ENCODE data around the gene GGT6.

DNA sequence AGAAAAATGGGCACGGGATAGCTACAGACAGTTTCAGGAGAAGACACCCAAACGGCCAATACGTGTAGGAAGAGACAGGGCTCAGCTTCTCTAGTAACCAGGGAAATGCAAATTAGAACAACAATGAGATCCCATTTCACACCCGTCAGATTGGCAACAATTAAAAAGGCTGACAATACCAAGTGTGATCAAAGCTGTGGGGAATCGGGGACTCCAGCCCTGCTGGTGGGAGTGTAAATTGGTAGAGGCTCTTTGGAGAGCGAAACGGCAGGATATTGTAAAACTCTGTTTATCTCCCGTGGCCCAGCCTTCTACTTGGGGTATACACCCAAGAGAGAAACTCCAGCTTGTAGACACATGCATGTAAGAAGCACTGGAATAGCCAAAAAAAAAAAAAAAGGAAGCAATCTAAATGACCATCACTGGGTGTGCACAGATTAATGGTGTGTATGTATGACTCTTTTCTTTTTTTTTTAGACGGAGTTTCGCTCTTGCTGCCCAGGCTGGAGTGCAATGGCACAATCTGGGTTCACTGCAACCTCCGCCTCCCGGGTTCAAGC is 32.7 kb downstream of the GGT6 start:
- TF ChIP-seq, protein P1, sequence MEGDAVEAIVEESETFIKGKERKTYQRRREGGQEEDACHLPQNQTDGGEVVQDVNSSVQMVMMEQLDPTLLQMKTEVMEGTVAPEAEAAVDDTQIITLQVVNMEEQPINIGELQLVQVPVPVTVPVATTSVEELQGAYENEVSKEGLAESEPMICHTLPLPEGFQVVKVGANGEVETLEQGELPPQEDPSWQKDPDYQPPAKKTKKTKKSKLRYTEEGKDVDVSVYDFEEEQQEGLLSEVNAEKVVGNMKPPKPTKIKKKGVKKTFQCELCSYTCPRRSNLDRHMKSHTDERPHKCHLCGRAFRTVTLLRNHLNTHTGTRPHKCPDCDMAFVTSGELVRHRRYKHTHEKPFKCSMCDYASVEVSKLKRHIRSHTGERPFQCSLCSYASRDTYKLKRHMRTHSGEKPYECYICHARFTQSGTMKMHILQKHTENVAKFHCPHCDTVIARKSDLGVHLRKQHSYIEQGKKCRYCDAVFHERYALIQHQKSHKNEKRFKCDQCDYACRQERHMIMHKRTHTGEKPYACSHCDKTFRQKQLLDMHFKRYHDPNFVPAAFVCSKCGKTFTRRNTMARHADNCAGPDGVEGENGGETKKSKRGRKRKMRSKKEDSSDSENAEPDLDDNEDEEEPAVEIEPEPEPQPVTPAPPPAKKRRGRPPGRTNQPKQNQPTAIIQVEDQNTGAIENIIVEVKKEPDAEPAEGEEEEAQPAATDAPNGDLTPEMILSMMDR (conservative IDR thresholded peaks at IDR 0.05; ENCODE audit: low read depth, low read length): no peak
- TF ChIP-seq EZH2 (IDR thresholded peaks at IDR 0.05; ENCODE audit: low read length, unreplicated experiment): no peak
- TF ChIP-seq EZH2phosphoT487 (IDR thresholded peaks at IDR 0.05; ENCODE audit: borderline replicate concordance, low read length): no peak

Data from PC-3 (cell line).